ENCODE results near the gene PLXNA2. TPM values are rescaled to one million over a fixed set of nuclear protein-coding genes. Genes with fewer than 3 reads are reported as not detected.

The PLXNA2 gene
- total RNA-seq, 2 experiments from 2014 or later: 1.1 to 1.2 TPM

GRCh38 chr1:208004851-208005250 lies 239.3 kb downstream of the PLXNA2 start:
- Mint-ChIP-seq H3K4me3 (no peak overlapping the region), H3K9me3 (no peaks in the 10 kb centered on the region), H3K27me3 (no peaks in the 10 kb centered on the region), H3K27ac (no peak overlapping the region), H3K36me3 (ENCODE audit: low read depth) (no peaks in the 10 kb centered on the region), H3K4me1 (no peaks in the 10 kb centered on the region)
- ChIA-PET POLR2A (no interaction called here), CTCF (no interaction called here)
- no peak for DNase-seq

DNA sequence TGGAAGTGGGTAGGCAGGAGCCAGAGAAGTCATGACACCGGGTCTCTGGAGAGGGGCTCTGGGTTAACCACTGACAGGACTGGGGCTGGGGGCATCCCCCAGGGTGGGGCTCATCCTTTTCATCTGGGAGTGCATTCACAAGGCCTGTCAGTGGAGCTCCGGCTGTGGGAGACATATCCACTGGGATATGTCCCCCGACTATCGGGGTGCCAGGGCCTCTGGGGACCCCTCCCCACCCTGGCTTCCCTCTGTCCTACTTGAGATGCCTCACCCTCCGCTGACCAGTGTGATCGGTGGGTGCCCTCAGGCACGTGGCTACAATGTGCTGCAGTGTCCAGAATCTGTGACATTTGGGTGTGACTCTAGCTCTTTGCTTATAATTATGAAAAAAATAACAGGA lies 240.9 kb downstream of the PLXNA2 start:
- Mint-ChIP-seq H3K4me1 (no peaks in the 10 kb centered on the region), H3K4me3 (no peak overlapping the region), H3K27ac (no peak overlapping the region), H3K36me3 (ENCODE audit: low read depth) (no peaks in the 10 kb centered on the region), H3K9me3 (no peaks in the 10 kb centered on the region), H3K27me3 (no peaks in the 10 kb centered on the region)
- CTCF ChIA-PET: interaction anchor here (0.9 kb wide), 1 partner anchor 18 kb away, joined by 3 read pairs; no protein-coding TSS in a partner anchor
- POLR2A ChIA-PET: no interaction called here
- DNase-seq: no peak

DNA sequence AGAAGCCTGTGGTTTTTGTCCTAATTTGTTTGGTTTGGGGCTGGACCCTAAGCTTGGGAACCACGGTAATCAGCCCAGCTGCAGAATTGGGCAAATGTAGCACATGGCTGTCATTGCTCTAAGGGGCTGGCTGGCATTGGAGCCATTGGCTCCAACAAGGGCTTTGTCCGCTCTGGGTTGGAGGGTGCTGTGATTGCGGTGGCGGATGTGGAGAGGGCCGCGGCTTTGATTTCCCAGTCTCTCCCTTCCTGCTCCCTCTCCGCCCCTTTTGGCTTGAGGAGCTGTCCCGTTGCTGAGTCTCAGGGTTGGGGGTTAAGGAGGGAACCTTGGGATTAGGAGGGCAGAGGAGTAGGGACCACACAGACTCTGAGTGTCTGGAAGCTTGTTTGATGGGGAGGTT lies 241.5 kb downstream of the PLXNA2 start:
- no peaks in the 10 kb centered on the region for H3K9me3 Mint-ChIP-seq
- no peaks in the 10 kb centered on the region for H3K27me3 Mint-ChIP-seq
- ChIA-PET POLR2A (no interaction called here), CTCF (no interaction called here)
- no peaks in the 10 kb centered on the region for H3K36me3 Mint-ChIP-seq (ENCODE audit: low read depth)
- DNase-seq: no peak
- no peak overlapping the region for H3K27ac Mint-ChIP-seq
- no peaks in the 10 kb centered on the region for H3K4me1 Mint-ChIP-seq
- no peak overlapping the region for H3K4me3 Mint-ChIP-seq

DNA sequence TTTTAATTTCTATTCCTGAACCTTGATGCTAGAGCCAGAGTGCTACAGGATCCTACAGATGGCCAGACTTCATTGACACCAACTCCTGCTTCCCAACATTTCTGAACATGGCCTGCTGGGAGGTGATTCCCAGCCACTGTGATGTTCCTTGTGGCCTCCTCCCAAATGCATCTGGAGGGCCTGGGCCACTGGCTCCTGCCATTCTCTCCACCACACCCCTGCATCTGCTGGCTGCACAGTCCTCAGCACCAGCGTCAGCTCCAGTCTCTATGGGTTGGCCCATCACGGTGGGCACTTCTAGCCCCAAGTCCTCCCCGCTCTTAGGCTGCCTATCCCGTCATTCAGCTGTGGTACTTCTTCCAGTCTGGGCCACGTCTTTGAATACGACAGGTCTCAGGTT lies 242.1 kb downstream of the PLXNA2 start:
- no peaks in the 10 kb centered on the region for H3K27me3 Mint-ChIP-seq
- ChIA-PET POLR2A (no interaction called here), CTCF (no interaction called here)
- H3K4me1 Mint-ChIP-seq: no peaks in the 10 kb centered on the region
- no peak overlapping the region for H3K4me3 Mint-ChIP-seq
- H3K27ac Mint-ChIP-seq: no peak overlapping the region
- H3K9me3 Mint-ChIP-seq: no peaks in the 10 kb centered on the region
- DNase-seq: no peak
- no peaks in the 10 kb centered on the region for H3K36me3 Mint-ChIP-seq (ENCODE audit: low read depth)

GRCh38 chr1:208000504-208000903 lies 243.7 kb downstream of the PLXNA2 start:
- H3K27ac Mint-ChIP-seq: no peak overlapping the region
- H3K36me3 Mint-ChIP-seq (ENCODE audit: low read depth): no peaks in the 10 kb centered on the region
- no peaks in the 10 kb centered on the region for H3K4me1 Mint-ChIP-seq
- CTCF ChIA-PET: no interaction called here
- DNase-seq: no peak
- H3K4me3 Mint-ChIP-seq: no peak overlapping the region
- no peaks in the 10 kb centered on the region for H3K9me3 Mint-ChIP-seq
- no peaks in the 10 kb centered on the region for H3K27me3 Mint-ChIP-seq
- POLR2A ChIA-PET: no interaction called here

- ChIA-PET CTCF (interaction anchor here (0.5 to 0.9 kb wide), 2 partner anchors 9 to 203 kb away, joined by 3 read pairs; no protein-coding TSS in a partner anchor), POLR2A (no interaction called here)
- Mint-ChIP-seq H3K9me3 (no peaks in the 10 kb centered on the region), H3K4me3 (no peak overlapping the region), H3K36me3 (ENCODE audit: low read depth) (no peaks in the 10 kb centered on the region), H3K27ac (no peak overlapping the region), H3K27me3 (peaks cover 3% of the 10 kb centered on the region), H3K4me1 (no peaks in the 10 kb centered on the region)
- DNase-seq: no peak
Observed at GRCh38 chr1:207999972-208000371, 244.2 kb downstream of the PLXNA2 start.

GRCh38 chr1:207999274-207999915 lies 244.8 kb downstream of the PLXNA2 start:
- Mint-ChIP-seq H3K9me3 (no peaks in the 10 kb centered on the region), H3K36me3 (ENCODE audit: low read depth) (no peaks in the 10 kb centered on the region), H3K27ac (no peak overlapping the region), H3K27me3 (peaks cover 3% of the 10 kb centered on the region), H3K4me1 (no peaks in the 10 kb centered on the region), H3K4me3 (no peak overlapping the region)
- DNase-seq: no peak
- ChIA-PET POLR2A (no interaction called here), CTCF (interaction anchor here (0.5 to 0.9 kb wide), 2 partner anchors 10 to 202 kb away, joined by 3 read pairs; no protein-coding TSS in a partner anchor)

DNA sequence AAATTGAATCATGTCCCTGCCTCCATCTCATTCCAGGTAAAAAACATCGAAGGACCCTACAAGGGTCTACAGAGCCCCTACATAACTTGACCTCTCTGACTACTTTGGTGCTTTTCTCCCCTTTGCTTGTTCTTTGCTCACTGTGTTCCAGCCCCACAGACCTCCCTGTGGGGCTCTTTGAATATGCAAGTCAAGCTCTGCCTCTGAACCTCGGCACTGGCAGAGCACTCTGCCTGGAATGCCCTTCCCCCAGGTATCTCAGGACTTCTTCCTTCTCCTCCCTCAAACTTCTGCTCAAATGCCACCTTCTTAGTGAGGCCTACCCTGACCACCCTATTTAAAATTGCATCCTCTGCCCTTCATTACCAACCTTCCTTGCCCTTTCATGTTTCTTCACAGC lies 245.5 kb downstream of the PLXNA2 start:
- no peaks in the 10 kb centered on the region for H3K36me3 Mint-ChIP-seq (ENCODE audit: low read depth)
- no peaks in the 10 kb centered on the region for H3K4me1 Mint-ChIP-seq
- H3K27ac Mint-ChIP-seq: no peak overlapping the region
- DNase-seq: no peak
- no peak overlapping the region for H3K4me3 Mint-ChIP-seq
- CTCF ChIA-PET: interaction anchor here (1.1 to 1.5 kb wide), 5 partner anchors 9 to 326 kb away, joined by 3 read pairs; no protein-coding TSS in a partner anchor
- peaks cover 6% of the 10 kb centered on the region for H3K27me3 Mint-ChIP-seq
- no peaks in the 10 kb centered on the region for H3K9me3 Mint-ChIP-seq
- POLR2A ChIA-PET: no interaction called here

DNA sequence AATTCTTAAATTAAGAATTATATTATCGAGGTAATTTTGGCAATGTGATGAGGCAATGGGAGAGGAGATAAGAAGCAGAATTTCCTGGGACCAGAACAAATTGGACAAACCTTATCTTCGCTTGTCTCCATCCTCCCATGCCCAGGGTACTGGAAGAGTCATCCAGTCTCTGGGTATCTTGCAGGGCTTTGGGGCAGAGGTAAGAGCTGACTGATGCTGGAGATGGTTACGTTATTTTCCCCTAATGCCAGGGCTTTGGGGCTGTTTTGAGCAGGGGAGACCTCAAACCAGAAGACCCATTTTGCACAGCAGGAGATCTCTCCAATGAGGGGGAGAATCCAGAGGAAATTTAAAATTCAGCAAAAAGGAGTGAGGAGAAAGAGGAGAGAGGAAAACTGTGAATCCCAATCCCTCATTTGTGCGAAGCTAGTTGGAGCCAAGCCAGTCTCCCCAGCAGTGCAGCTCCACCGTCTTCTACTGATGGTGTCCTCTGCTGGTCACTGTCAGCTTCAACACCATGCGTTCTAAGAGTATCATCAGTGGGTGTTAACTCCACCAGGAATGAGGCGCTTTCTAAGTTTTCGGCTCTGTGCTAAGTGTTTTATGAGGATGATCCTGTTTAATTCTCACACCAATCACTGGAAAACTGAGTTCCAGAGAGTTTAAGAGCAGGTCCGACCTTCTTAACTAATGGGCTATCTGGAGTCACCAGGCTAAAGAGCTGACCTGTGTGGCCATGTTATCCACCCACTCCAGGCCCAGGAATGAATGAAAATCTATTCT lies 246.5 kb downstream of the PLXNA2 start:
- Mint-ChIP-seq H3K27me3 (peaks cover 6% of the 10 kb centered on the region), H3K9me3 (no peaks in the 10 kb centered on the region), H3K27ac (no peak overlapping the region), H3K4me1 (no peaks in the 10 kb centered on the region), H3K36me3 (ENCODE audit: low read depth) (no peaks in the 10 kb centered on the region), H3K4me3 (no peak overlapping the region)
- CTCF ChIA-PET: interaction anchor here (1.0 to 1.5 kb wide), 7 partner anchors 10 to 325 kb away, joined by 3 to 4 read pairs (median 3); no protein-coding TSS in a partner anchor
- DNase-seq: peak; percentile 69
- POLR2A ChIA-PET: no interaction called here

DNA sequence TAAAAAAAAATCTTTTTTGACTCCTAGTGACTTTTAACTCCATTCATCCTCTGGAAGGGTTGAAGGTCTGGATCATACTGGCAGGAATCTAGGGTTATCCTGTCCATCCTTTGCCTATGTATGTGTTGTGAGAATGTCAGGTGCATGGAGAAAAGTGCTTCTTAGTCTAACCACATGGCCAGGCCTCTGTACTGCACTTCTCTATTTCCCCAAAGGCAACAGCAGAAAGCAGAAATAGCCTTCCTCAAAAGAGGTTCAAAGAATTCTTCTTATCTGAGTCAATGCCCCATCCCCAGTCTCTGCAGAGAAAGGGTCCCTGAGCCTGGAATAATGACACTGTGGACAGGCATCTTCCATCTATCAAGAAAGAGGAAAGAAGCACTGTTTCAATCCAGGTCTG lies 247.5 kb downstream of the PLXNA2 start:
- CTCF ChIA-PET: interaction anchor here (1.3 kb wide), 1 partner anchor 15 kb away, joined by 4 read pairs; no protein-coding TSS in a partner anchor
- no peaks in the 10 kb centered on the region for H3K4me1 Mint-ChIP-seq
- peaks cover 6% of the 10 kb centered on the region for H3K27me3 Mint-ChIP-seq

GRCh38 chr1:207995576-207995975 lies 248.6 kb downstream of the PLXNA2 start:
- ChIA-PET POLR2A (no interaction called here), CTCF (interaction anchor here (0.9 to 1.3 kb wide), 3 partner anchors 14 to 120 kb away, joined by 3 to 4 read pairs (median 4); no protein-coding TSS in a partner anchor)
- no peak overlapping the region for H3K4me3 Mint-ChIP-seq
- DNase-seq: no peak
- H3K4me1 Mint-ChIP-seq: no peaks in the 10 kb centered on the region
- peaks cover 6% of the 10 kb centered on the region for H3K27me3 Mint-ChIP-seq
- no peaks in the 10 kb centered on the region for H3K9me3 Mint-ChIP-seq
- H3K36me3 Mint-ChIP-seq (ENCODE audit: low read depth): no peaks in the 10 kb centered on the region
- no peak overlapping the region for H3K27ac Mint-ChIP-seq

More for the DNA sequence above, 247.5 kb downstream of the PLXNA2 start:
- no peaks in the 10 kb centered on the region for H3K36me3 Mint-ChIP-seq (ENCODE audit: low read depth)
- DNase-seq: no peak
- no peaks in the 10 kb centered on the region for H3K9me3 Mint-ChIP-seq
- POLR2A ChIA-PET: no interaction called here
- no peak overlapping the region for H3K27ac Mint-ChIP-seq
- no peak overlapping the region for H3K4me3 Mint-ChIP-seq

- no peak overlapping the region for H3K27ac Mint-ChIP-seq
- H3K27me3 Mint-ChIP-seq: peaks cover 19% of the 10 kb centered on the region
- ChIA-PET POLR2A (no interaction called here), CTCF (no interaction called here)
- no peak overlapping the region for H3K4me3 Mint-ChIP-seq
- H3K36me3 Mint-ChIP-seq (ENCODE audit: low read depth): no peaks in the 10 kb centered on the region
- no peak for DNase-seq
- no peaks in the 10 kb centered on the region for H3K9me3 Mint-ChIP-seq
- no peaks in the 10 kb centered on the region for H3K4me1 Mint-ChIP-seq
Observed at GRCh38 chr1:207993477-207994445, 250.4 kb downstream of the PLXNA2 start.
